ENCODE data around the gene NFE2L3. TPM values are rescaled to one million over a fixed set of nuclear protein-coding genes. Genes with fewer than 3 reads are reported as not detected.

Gene NFE2L3
- total RNA-seq, 1 experiment from 2014 or later: 40.0 TPM

GRCh38 chr7:26233902-26234511 lies 82.0 kb downstream of the NFE2L3 start:
- ChIA-PET POLR2A (ENCODE audit: unreplicated experiment) (no interaction called here), CTCF (no interaction called here)
- BruUV-seq (replicated peaks): no TSS peak
- H3K9me2 ChIP-seq (replicated peaks; ENCODE audit: low read length): no peaks in the 10 kb centered on the region
- H3K4me3 ChIP-seq (ENCODE audit: low read length): no peak overlapping the region
- no peaks in the 10 kb centered on the region for H3F3A ChIP-seq (ENCODE audit: low read length, unreplicated experiment)
- H4K20me1 ChIP-seq (ENCODE audit: low read length): no peaks in the 10 kb centered on the region
- no peak overlapping the region for H2AFZ ChIP-seq (ENCODE audit: low read length)
- no peak overlapping the region for H3K4me2 ChIP-seq (ENCODE audit: low read length)
- no peaks in the 10 kb centered on the region for H3K79me2 ChIP-seq (ENCODE audit: low read length)
- 0 out of 2 replicates have a peak, but pooled peaks cover 2% of the 10 kb centered on the region for H3K27me3 ChIP-seq (ENCODE audit: low read length)
- intact Hi-C loops (cut with micrococcal nuclease): no loop called here
- no peaks in the 10 kb centered on the region for H3K9me3 ChIP-seq (ENCODE audit: low read length)
- ATAC-seq (no peak), DNase-seq (no peak)
- TF ChIP-seq EZH2phosphoT487 (IDR thresholded peaks at IDR 0.05; ENCODE audit: borderline replicate concordance, low read length) (no peak), EZH2 (IDR thresholded peaks at IDR 0.05; ENCODE audit: low read length, unreplicated experiment) (no peak), CTCF (conservative IDR thresholded peaks at IDR 0.05; ENCODE audit: low read depth, low read length) (0 out of 2 replicates have a peak, but pooled peaks have one; percentile 10)
- no peaks in the 10 kb centered on the region for H3K36me3 ChIP-seq (ENCODE audit: low read depth, low read length)
- H3K27ac ChIP-seq (ENCODE audit: low read length): no peak overlapping the region
- no peak overlapping the region for H3K9ac ChIP-seq (ENCODE audit: low read length)
- no peaks in the 10 kb centered on the region for H3K4me1 ChIP-seq (ENCODE audit: insufficient read depth, low read length)

Other genes with a start within 250 kb of the NFE2L3 start
- gene HNRNPA2B1, start 48.5 kb downstream of the NFE2L3 start, total RNA-seq (2014; rRNA removed): 304 and 457 TPM in 2 replicates
- 126 and 132 TPM in 2 replicates for gene CBX3, start 49.5 kb downstream of the NFE2L3 start, total RNA-seq (2014; rRNA removed)
- 6.2 and 7.9 TPM in 2 replicates for gene SNX10, start 139.7 kb downstream of the NFE2L3 start, total RNA-seq (2014; rRNA removed)